Esophagus muscularis mucosa (tissue), 3 donors: Measurements from ENCODE around the gene SYNJ2.

Experiments
- CTCF ChIP-seq, 3 experiments: fragments of 200-600 bp in 2 of 3; fragments of 450-650 bp in 1 of 3; sonication (generic) in 2 of 3; IDR thresholded peaks; one replicate each; pipeline ENCODE4 v1.5.1; 2017 to 2019; ENCODE audit warnings: antibody characterized with exemption in 3 of 3, mild to moderate bottlenecking in 2 of 3, moderate library complexity in 1 of 3
- POLR2AphosphoS5 ChIP-seq, 2 donors: sonication (generic); formaldehyde crosslinking; IDR thresholded peaks; one replicate each; pipeline ENCODE4 v1.6.1; 2017; ENCODE audit warnings: antibody characterized with exemption in 2 of 2

- TF ChIP-seq CTCF (IDR thresholded peaks at IDR 0.05) (no peak), POLR2AphosphoS5 (IDR thresholded peaks at IDR 0.05) (no peak)
Observed at GRCh38 chr6:158086054-158086503, 104.4 kb downstream of the SYNJ2 start.
